GM21381 (cell line): ENCODE results near the gene ABHD17B.

ENCODE experiments used
- ATAC-seq: cut with Tn5 transposase; IDR thresholded peaks from one replicate; pipeline ENCODE4 v1.9.1; 2021; ENCODE audit warnings: mild to moderate bottlenecking, moderate library complexity; ENCODE audit not compliant: unreplicated experiment

The ABHD17B gene

DNA sequence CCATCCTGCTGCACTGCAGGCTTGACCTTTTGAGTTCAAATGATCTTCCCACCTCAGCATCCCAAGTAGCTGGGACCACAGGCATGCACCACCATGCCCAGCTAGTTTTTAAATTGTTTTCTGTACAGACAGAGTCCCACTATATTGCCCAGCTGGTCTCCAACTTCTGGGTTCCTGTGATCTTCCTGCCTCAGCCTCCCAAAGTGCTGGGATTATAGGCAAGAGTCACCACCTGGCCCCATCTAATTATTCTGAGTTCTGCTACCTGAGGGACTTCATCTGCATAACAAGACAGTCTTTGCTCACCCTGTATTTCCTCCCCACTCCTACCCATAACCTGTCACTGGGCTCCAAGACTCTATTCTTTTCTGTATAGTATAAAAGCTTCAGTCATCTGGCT is 88.1 kb downstream of the ABHD17B start:
- ATAC-seq: no peak

DNA sequence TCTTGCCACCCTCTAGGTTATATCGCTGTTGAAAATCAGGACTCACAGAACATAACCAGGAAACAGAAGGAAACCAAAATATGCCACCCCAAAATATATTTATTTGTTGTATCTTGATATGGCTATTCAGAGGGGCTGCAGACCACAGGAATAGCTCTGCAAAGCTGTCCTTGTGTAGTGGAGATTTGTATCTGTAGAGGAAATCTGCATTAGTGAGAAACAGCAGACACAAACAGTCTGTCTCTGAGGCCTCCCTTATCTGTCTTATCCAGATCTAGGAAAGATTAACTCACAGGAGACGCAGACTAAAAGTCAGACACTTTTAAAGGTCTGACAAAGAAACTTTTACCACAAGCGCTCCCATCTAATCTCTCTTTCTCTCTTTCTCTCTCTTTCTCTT is 88.5 kb downstream of the ABHD17B start:
- no peak for ATAC-seq

DNA sequence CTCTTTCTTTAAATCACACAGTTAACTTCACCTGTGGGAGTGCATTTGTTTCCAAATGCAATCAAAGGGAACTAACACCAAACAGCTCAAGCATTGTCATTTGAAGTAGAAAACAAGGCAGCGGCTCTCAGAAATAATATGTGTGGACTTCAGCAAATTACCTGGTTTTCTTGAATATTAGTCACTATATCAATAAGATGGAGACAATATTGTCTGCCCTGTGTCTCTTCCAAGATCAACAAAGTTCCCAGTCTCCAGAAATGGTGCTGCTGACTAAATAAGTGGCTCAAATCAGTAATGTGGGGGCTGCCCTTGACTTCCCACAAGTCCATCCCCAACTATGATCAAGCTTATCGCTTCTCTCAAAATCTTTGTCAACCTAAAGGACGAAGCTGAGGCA is 89.6 kb downstream of the ABHD17B start:
- no peak for ATAC-seq

DNA sequence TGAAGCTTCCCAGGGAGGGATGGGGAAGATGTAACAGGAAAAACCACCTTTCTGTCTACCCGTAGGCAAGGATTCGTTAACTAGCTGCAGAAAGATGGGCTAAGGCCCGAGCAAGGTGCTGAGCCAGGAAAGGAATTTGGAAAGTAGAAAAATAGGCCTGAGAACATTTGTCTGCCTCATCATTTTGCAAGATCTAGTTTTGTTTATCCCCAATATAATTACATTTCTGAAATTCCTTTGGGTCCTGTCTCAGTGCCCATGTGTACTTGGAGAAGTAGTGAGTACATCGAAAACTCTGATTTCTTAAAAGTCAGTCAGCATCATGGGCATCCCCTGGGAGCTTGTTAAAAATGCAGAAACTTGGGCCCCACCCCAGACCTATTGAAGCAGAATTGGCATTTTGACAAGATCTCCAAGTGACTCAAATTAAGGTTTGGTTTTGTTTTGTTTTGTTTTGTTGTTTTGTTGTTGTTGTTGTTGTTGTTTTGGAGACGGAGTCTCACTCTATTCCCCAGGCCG is 90.5 kb downstream of the ABHD17B start:
- no peak for ATAC-seq

DNA sequence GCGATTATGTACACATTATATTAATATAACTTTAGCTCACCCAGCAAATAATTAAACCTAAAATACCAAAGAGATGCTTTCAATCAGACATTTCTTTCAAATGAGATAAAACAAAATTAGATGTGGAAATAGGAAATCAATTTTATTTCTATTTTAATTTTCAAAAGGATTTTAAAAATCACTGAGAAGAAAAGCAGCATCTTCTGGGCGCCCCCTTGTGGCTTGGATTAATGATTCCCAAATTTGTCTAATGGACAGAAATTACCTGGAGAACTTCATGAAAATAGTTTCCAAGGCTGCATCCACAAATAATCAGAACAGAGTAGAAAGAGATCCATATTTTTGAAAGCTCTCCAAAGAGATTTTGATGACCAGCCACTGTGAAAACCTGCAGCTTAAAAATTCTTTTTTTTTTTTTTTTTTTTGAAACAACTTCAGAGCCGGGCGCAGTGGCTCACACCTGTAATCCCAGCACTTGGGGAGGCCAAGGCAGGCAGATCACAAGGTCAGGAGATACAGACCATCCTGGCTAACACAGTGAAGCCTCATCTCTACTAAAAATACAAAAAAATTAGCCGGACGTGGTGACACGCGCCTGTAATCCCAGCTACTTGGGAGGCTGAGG is 91.8 kb downstream of the ABHD17B start:
- no peak for ATAC-seq

DNA sequence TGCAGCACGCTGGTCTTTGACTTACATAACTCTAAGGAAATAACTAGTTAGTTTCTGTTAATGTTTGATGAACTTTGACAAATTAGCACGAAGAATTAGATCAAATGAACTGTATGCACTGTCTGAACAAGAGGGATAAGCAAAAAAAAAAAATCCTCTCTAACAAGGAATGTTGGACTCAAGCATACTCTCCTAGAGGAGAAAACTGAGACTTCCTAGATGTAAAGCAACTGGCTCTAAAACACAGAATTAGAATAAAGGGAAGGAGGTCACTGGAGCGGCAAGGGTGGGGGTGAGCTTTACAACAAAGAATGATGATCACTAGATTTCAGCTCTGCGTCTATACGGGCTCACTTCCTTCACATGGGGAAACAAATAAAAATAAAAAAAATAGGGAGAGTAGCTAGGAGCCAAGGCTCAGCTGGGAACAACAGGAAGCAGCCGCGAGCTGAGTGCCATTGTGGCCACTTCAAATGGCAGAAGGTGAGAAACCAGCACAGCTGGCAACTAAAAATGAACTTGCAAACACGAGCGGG is 94.0 kb downstream of the ABHD17B start:
- no peak for ATAC-seq
